HepG2 (cell line): ENCODE results near the gene ASCL2. TPM values are rescaled to one million over a fixed set of nuclear protein-coding genes. Genes with fewer than 3 reads are reported as not detected.

ENCODE experiments used
- ATAC-seq: fragments of 200-7000 bp; cut with Tn5 transposase; 3 replicates; pipeline ENCODE4 v1.9.1; 2020; ENCODE audit warnings: mild to moderate bottlenecking, moderate library complexity
- BruUV-seq: library from RNA; stranded (reverse); fragments of 400-500 nt; replicated peaks from 2 replicates; lab custom pipeline; 2021; lab: Mats Ljungman, UMichigan
- CTCF ChIA-PET: fragments of 300-600 bp; formaldehyde crosslinking; extraction: SDS; loops from one replicate; lab custom pipeline; 2021; ENCODE audit warnings: low total read pairs, inconsistent platforms, low intra/inter-chr PET ratio; lab: Yijun Ruan, JAX
- POLR2A ChIA-PET: fragments of 350-600 bp; sonication (Branson Sonifier 250); formaldehyde crosslinking; loops from one replicate; lab custom pipeline; 2020; ENCODE audit warnings: antibody characterized with exemption, inconsistent platforms; lab: Yijun Ruan, JAX
- DNase-seq: peaks from one replicate; pipeline ENCODE4 v3.0.0-alpha.2; 2015; ENCODE audit warnings: low spot score
- FAIRE-seq: peaks from 3 replicates; lab custom pipeline; 2011; peaks lifted over from hg19 to GRCh38; lab: Jason Lieb, UNC
- H2AFZ ChIP-seq: one replicate; pipeline ENCODE4 v1.6.1; 2011; ENCODE audit warnings: low read length, inconsistent platforms
- H3K27ac ChIP-seq: fragments of 300-600 bp; 3 replicates; pipeline ENCODE4 v1.8.0; 2011; ENCODE audit warnings: mixed run types, mild to moderate bottlenecking, mixed read lengths, low read length, inconsistent platforms; ENCODE audit not compliant: insufficient read depth; ENCODE audit errors: extremely low read length
- H3K27me3 ChIP-seq, 2 experiments: fragments of 200-600 bp in 1 of 2; 2 replicates in 1 of 2; 3 replicates in 1 of 2; pipeline versions ENCODE4 v1.6.0 to v1.8.0; 2011; ENCODE audit warnings: low read length in 2 of 2, mild to moderate bottlenecking in 2 of 2, moderate library complexity in 2 of 2, inconsistent platforms in 1 of 2; ENCODE audit not compliant: insufficient read depth in 2 of 2, control insufficient read depth in 1 of 2
- H3K36me3 ChIP-seq, 2 experiments: fragments of 200-600 bp in 1 of 2; replicated peaks in 1 of 2; 2 replicates in 1 of 2; 3 replicates in 1 of 2; pipeline versions ENCODE4 v1.5.1 to v1.8.0; 2011; ENCODE audit warnings: low read length in 2 of 2, inconsistent platforms in 1 of 2; ENCODE audit not compliant: insufficient read depth in 2 of 2, control insufficient read depth in 1 of 2
- H3K4me1 ChIP-seq: 2 replicates; pipeline ENCODE4 v1.5.1; 2012; ENCODE audit warnings: low read length, inconsistent platforms; ENCODE audit not compliant: insufficient read depth
- H3K4me2 ChIP-seq: 2 replicates; pipeline ENCODE4 v1.6.0; 2011; ENCODE audit warnings: low read depth, low read length, inconsistent platforms
- H3K4me3 ChIP-seq, 3 experiments: fragments of 200-600 bp in 1 of 3; sonication (generic), shearing (Covaris generic) in 1 of 3; replicated peaks in 1 of 3; 2 replicates each; pipeline ENCODE4 v1.5.1; 2011 to 2016; ENCODE audit warnings: low read length in 3 of 3, inconsistent platforms in 2 of 3, low read depth in 2 of 3, mild to moderate bottlenecking in 2 of 3, control low read depth in 1 of 3, mixed read lengths in 1 of 3; ENCODE audit not compliant: insufficient read depth in 1 of 3
- H3K79me2 ChIP-seq: one replicate; pipeline ENCODE4 v1.6.1; 2011; ENCODE audit warnings: low read length, inconsistent platforms; ENCODE audit not compliant: insufficient read depth
- H3K9ac ChIP-seq: 2 replicates; pipeline ENCODE4 v1.6.0; 2011; ENCODE audit warnings: mild to moderate bottlenecking, low read depth, low read length, inconsistent platforms; ENCODE audit not compliant: insufficient read depth
- H3K9me3 ChIP-seq: 2 replicates; pipeline ENCODE4 v1.5.1; 2012; ENCODE audit warnings: mild to moderate bottlenecking, low read length
- H4K20me1 ChIP-seq: 2 replicates; pipeline ENCODE4 v1.6.0; 2011; ENCODE audit warnings: inconsistent platforms, mild to moderate bottlenecking, low read length, moderate library complexity; ENCODE audit not compliant: insufficient read depth
- GABPA ChIP-seq, 2 experiments: IDR thresholded peaks; 2 replicates each; pipeline ENCODE4 v1.6.1; 2011 to 2016; ENCODE audit warnings: low read depth in 2 of 2, low read length in 1 of 2, missing biosample characterization in 1 of 2, missing genetic modification characterization in 1 of 2
- LRRFIP1 ChIP-seq: sonication (generic); formaldehyde crosslinking; conservative IDR thresholded peaks from 2 replicates; pipeline ENCODE4 v1.4.0; 2020; ENCODE audit warnings: missing genetic modification reagents
- MYPOP ChIP-seq: sonication (generic); formaldehyde crosslinking; IDR thresholded peaks from 2 replicates; pipeline ENCODE4 v1.8.1; 2023; ENCODE audit warnings: mild to moderate bottlenecking, moderate library complexity, missing genetic modification reagents
- ZBTB38 ChIP-seq: sonication (generic); formaldehyde crosslinking; IDR thresholded peaks from 2 replicates; pipeline ENCODE4 v1.5.1; 2020; ENCODE audit warnings: mild to moderate bottlenecking, missing genetic modification reagents
- ZBTB39 ChIP-seq: sonication (generic); formaldehyde crosslinking; IDR thresholded peaks from 2 replicates; pipeline ENCODE4 v1.5.0; 2020; ENCODE audit warnings: missing genetic modification reagents
- ZNF609 ChIP-seq: sonication (generic); formaldehyde crosslinking; IDR thresholded peaks from 2 replicates; pipeline ENCODE4 v1.4.0; 2020; ENCODE audit warnings: mild to moderate bottlenecking, missing genetic modification reagents, borderline replicate concordance
- ZNF7 ChIP-seq: IDR thresholded peaks from 2 replicates; pipeline ENCODE4 v1.6.1; 2016; ENCODE audit warnings: missing biosample characterization, missing genetic modification reagents
- ZSCAN25 ChIP-seq: sonication (generic); formaldehyde crosslinking; IDR thresholded peaks from 2 replicates; pipeline ENCODE4 v1.8.0; 2022; ENCODE audit warnings: mild to moderate bottlenecking, missing genetic modification reagents
- ZSCAN9 ChIP-seq: IDR thresholded peaks from 2 replicates; pipeline ENCODE4 v1.6.1; 2016; ENCODE audit warnings: borderline replicate concordance
- WGBS: methylation state at CpG from one replicate; pipeline ENCODE4 v1.1.6; 2017; ENCODE audit warnings: low lambda C conversion rate; 5-methylcytosine and 5-hydroxymethylcytosine counted together
- in situ Hi-C: cut with HindIII; loops from 2 replicates; pipeline ENCODE4 v1.10.0; 2017; ENCODE audit warnings: low pct_unique_long_range_greater_than_20kb; ENCODE audit not compliant: extremely low pct_ligation_motif_present
- intact Hi-C: fragments of 100-400 bp; cut with micrococcal nuclease; formaldehyde crosslinking; loops from one replicate; pipeline ENCODE4 v1.10.0; 2022; ENCODE audit not compliant: unreplicated experiment
- polyA plus RNA-seq, 8 experiments: library from polyadenylated mRNA; depleted of rRNA in 3 of 8; stranded (reverse) in 7 of 8; unstranded in 1 of 8; fragments of >200 nt; fragmentation: Illumina TruSeq in 4 of 8; extraction: Trizol in 4 of 8; gene quantifications; 2 replicates each; pipeline versions ENCODE4 v1.2.1 to v1.2.3, GENCODE V29; 2011 to 2016; ENCODE audit warnings: low read depth in 4 of 8, missing spikeins in 1 of 8, mixed read lengths in 1 of 8; ENCODE audit not compliant: insufficient read depth in 1 of 8
- total RNA-seq, 5 experiments: library from RNA; depleted of rRNA; stranded (reverse); fragments of >200 nt; fragmentation: Illumina TruSeq; extraction: Trizol; gene quantifications; 2 replicates each; pipeline ENCODE4 v1.2.3, GENCODE V29; 2016; ENCODE audit warnings: low read depth in 1 of 5

ASCL2 gene
- total and polyA plus RNA-seq, 2 of the 13 experiments (the other 11 are each of a cell fraction or from before 2014, with no cell fraction given) = 0.07 TPM; not detected in 1

- no peak for TF ChIP-seq LRRFIP1 (CRISPR knock-in tag)
- TF ChIP-seq GABPA (IDR thresholded peaks at IDR 0.05; ENCODE audit: low read depth, low read length) = no peak
- TF ChIP-seq GABPA (CRISPR knock-in tag; IDR thresholded peaks at IDR 0.05; ENCODE audit: low read depth) = no peak
Observed at GRCh38 chr11:2316169-2316962, 46.0 kb upstream of the ASCL2 start (continued).

GRCh38 chr11:2315395-2316168 lies 45.2 kb upstream of the ASCL2 start:
- no TSS peak for BruUV-seq
- DNase-seq (no peak), FAIRE-seq (no peak), ATAC-seq (no peak)
- H3K27ac ChIP-seq = no peak overlapping the region
- intact Hi-C loops (loop anchor here (10.0 kb wide), 1 partner anchor 219 kb away; no protein-coding TSS in a partner anchor), in situ Hi-C loops (no loop called here)
- POLR2A ChIA-PET = no interaction called here
- peaks cover 14 to 35% of the 10 kb centered on the region in 2 experiments; a peak in 3 of 5 replicates for H3K27me3 ChIP-seq
- H3K9ac ChIP-seq = no peak overlapping the region
- H3K4me3 ChIP-seq = no peak overlapping the region
- H3K36me3 ChIP-seq = no peaks in the 10 kb centered on the region
- no peak overlapping the region for H3K4me2 ChIP-seq
- CTCF ChIA-PET = no interaction called here
- no peaks in the 10 kb centered on the region for H3K4me1 ChIP-seq
- H4K20me1 ChIP-seq = no peaks in the 10 kb centered on the region
- H3K9me3 ChIP-seq = no peaks in the 10 kb centered on the region
- H2AFZ ChIP-seq = no peak overlapping the region
- H3K79me2 ChIP-seq = no peaks in the 10 kb centered on the region
- 54% methylated on average over 4 of the region's 25 CpGs for WGBS
- no peak for TF ChIP-seq ZBTB38
- no peak for TF ChIP-seq ZSCAN25 (CRISPR knock-in tag)
- TF ChIP-seq ZNF7 (CRISPR knock-in tag) = no peak
- TF ChIP-seq ZBTB39 (CRISPR knock-in tag) = no peak
- TF ChIP-seq ZNF609 (CRISPR knock-in tag) = no peak
- TF ChIP-seq MYPOP = no peak
- TF ChIP-seq ZSCAN9 = no peak
